ENCODE measurements around the gene TCIRG1. TPM values are rescaled to one million over a fixed set of nuclear protein-coding genes. Genes with fewer than 3 reads are reported as not detected.

The TCIRG1 gene
- total and polyA plus RNA-seq, 12 donors = 28.4 to 1,150 (median 258) TPM

GRCh38 chr11:68040101-68040956 lies 1.5 kb downstream of the TCIRG1 start:
- Histone ChIP-seq H3K4me3 (peak overlapping the region in 3 of 4 donors; percentile 33 to 95 (median 60)), H3K27ac (peak overlapping the region; percentile 78 to 97 (median 92)), H3K36me3 (replicated peaks in 1 of 2) (peaks cover 0 to 43% of the 10 kb centered on the region in 2 donors), H3K4me1 (replicated peaks in 1 of 2) (peaks cover 51 to 73% of the 10 kb centered on the region in 2 donors), H3K9me3 (replicated peaks in 1 of 3) (no peaks in the 10 kb centered on the region), H3K27me3 (no peaks in the 10 kb centered on the region)
- intact Hi-C loops (cut with DNase I) = loop anchor here in 1 of 2 donors (10.0 kb wide), 1 partner anchor 164 kb away; no protein-coding TSS in a partner anchor
- TF ChIP-seq POLR2A (IDR thresholded peaks at IDR 0.05) = peak in 1 of 2 donors; percentile 41
- TF ChIP-seq, protein P1, sequence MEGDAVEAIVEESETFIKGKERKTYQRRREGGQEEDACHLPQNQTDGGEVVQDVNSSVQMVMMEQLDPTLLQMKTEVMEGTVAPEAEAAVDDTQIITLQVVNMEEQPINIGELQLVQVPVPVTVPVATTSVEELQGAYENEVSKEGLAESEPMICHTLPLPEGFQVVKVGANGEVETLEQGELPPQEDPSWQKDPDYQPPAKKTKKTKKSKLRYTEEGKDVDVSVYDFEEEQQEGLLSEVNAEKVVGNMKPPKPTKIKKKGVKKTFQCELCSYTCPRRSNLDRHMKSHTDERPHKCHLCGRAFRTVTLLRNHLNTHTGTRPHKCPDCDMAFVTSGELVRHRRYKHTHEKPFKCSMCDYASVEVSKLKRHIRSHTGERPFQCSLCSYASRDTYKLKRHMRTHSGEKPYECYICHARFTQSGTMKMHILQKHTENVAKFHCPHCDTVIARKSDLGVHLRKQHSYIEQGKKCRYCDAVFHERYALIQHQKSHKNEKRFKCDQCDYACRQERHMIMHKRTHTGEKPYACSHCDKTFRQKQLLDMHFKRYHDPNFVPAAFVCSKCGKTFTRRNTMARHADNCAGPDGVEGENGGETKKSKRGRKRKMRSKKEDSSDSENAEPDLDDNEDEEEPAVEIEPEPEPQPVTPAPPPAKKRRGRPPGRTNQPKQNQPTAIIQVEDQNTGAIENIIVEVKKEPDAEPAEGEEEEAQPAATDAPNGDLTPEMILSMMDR (IDR thresholded peaks at IDR 0.05) = no peak
- 3 to 5% (median 4%) methylated on average over 6 to 22 of the region's 22 CpGs for WGBS, 4 donors
- DNase-seq = peak in 5 of 7 donors; percentile 51 to 81 (median 76)

DNA sequence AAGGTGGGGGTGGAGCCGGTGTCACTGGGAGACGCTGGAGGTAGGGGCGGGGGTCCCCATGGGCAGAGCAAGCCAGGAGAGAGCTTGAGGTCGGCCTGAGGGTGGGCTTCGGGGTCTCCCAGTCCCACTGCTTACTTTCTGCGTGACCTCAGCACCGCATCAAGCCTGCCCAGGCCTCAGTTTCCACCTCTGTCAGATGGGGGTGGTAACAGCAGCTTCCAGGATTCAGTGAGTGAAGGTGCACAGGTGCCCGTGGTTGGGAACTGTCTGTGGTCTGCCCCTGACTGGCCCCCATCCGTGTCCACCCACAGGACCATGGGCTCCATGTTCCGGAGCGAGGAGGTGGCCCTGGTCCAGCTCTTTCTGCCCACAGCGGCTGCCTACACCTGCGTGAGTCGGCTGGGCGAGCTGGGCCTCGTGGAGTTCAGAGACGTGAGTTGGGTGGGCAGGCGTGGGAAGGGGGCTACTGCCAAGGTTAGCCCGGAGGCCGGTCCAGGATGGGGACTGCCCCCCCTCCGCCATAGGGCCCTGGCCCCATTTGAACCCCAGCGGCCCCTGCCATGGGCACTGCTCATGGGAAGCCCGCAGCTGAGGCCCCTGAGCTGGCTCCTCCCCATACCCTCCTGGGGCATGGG lies 2.2 kb downstream of the TCIRG1 start:
- Histone ChIP-seq H3K4me1 (replicated peaks in 1 of 2) (peaks cover 51 to 69% of the 10 kb centered on the region in 2 donors), H3K4me3 (peak overlapping the region in 3 of 4 donors; percentile 33 to 95 (median 60)), H3K27ac (peak overlapping the region; percentile 78 to 97 (median 92)), H3K9me3 (replicated peaks in 1 of 3) (no peaks in the 10 kb centered on the region), H3K36me3 (replicated peaks in 1 of 2) (peaks cover 0 to 45% of the 10 kb centered on the region in 2 donors), H3K27me3 (no peaks in the 10 kb centered on the region)
- TF ChIP-seq, protein P1 (IDR thresholded peaks at IDR 0.05) = no peak
- TF ChIP-seq POLR2A (IDR thresholded peaks at IDR 0.05) = no peak
- intact Hi-C loops (cut with DNase I) = loop anchor here in 1 of 2 donors (10.0 kb wide), 1 partner anchor 164 kb away; no protein-coding TSS in a partner anchor
- DNase-seq = peak in 3 of 7 donors; percentile 32 to 46 (median 37)
- 17 to 67% (median 60%) methylated on average over 6 to 23 of the region's 23 CpGs for WGBS, 4 donors

- Histone ChIP-seq H3K27me3 (no peaks in the 10 kb centered on the region), H3K4me1 (replicated peaks in 1 of 2) (peaks cover 51 to 63% of the 10 kb centered on the region in 2 donors), H3K4me3 (no peak overlapping the region), H3K27ac (peak overlapping the region in 4 of 5 donors; percentile 78 to 97 (median 94)), H3K9me3 (replicated peaks in 1 of 3) (no peaks in the 10 kb centered on the region), H3K36me3 (replicated peaks in 1 of 2) (peaks cover 0 to 52% of the 10 kb centered on the region in 2 donors)
- DNase-seq = peak in 2 of 7 donors; percentile 2 to 24
- no peak for TF ChIP-seq POLR2A (IDR thresholded peaks at IDR 0.05)
- TF ChIP-seq, protein P1 (IDR thresholded peaks at IDR 0.05) = no peak
- 69 to 84% (median 83%) methylated on average over 6 to 12 of the region's 12 CpGs for WGBS, 4 donors
- intact Hi-C loops (cut with DNase I) = loop anchor here in 1 of 2 donors (10.0 kb wide), 1 partner anchor 163 kb away; no protein-coding TSS in a partner anchor
Observed at GRCh38 chr11:68041617-68042218, 2.9 kb downstream of the TCIRG1 start.

Data from adrenal gland (tissue), 12 donors.